ENCODE measurements around the gene CA5B. TPM values are rescaled to one million over a fixed set of nuclear protein-coding genes. Genes with fewer than 3 reads are reported as not detected.

CA5B gene
- total RNA-seq, 1 experiment from 2014 or later = 5.4 TPM

GRCh38 chrX:15761564-15762191, 23.6 kb downstream of the CA5B start:
- Histone ChIP-seq H3K27me3 (ENCODE audit: control insufficient read depth, insufficient read depth, low read length) (no peaks in the 10 kb centered on the region), H3K4me3 (ENCODE audit: insufficient read depth, low read depth, low read length) (no peak overlapping the region), H3K36me3 (replicated peaks; ENCODE audit: control insufficient read depth, insufficient read depth, low read length) (no peaks in the 10 kb centered on the region)
- peak; percentile 77 for DNase-seq

- Histone ChIP-seq H3K36me3 (replicated peaks; ENCODE audit: control insufficient read depth, insufficient read depth, low read length) (no peaks in the 10 kb centered on the region; the same call in 1 of the 2 replicates), H3K27me3 (ENCODE audit: control insufficient read depth, insufficient read depth, low read length) (no peaks in the 10 kb centered on the region), H3K4me3 (ENCODE audit: insufficient read depth, low read depth, low read length) (no peak overlapping the region)
- DNase-seq = peak; percentile 58
Measured at GRCh38 chrX:15769300-15769954, 31.4 kb downstream of the CA5B start.

GRCh38 chrX:15781961-15782699, 44.1 kb downstream of the CA5B start:
- no peak for DNase-seq
- Histone ChIP-seq H3K36me3 (replicated peaks; ENCODE audit: control insufficient read depth, insufficient read depth, low read length) (no peaks in the 10 kb centered on the region; the same call in 1 of the 2 replicates), H3K27me3 (ENCODE audit: control insufficient read depth, insufficient read depth, low read length) (no peaks in the 10 kb centered on the region), H3K4me3 (ENCODE audit: insufficient read depth, low read depth, low read length) (no peak overlapping the region)

- no peaks in the 10 kb centered on the region for H3K27me3 ChIP-seq (ENCODE audit: control insufficient read depth, insufficient read depth, low read length)
- DNase-seq = no peak
- H3K4me3 ChIP-seq (ENCODE audit: insufficient read depth, low read depth, low read length) = no peak overlapping the region
- no peaks in the 10 kb centered on the region; the same call in 1 of the 2 replicates for H3K36me3 ChIP-seq (replicated peaks; ENCODE audit: control insufficient read depth, insufficient read depth, low read length)
Measured at GRCh38 chrX:15785176-15785750, 47.2 kb downstream of the CA5B start.

GRCh38 chrX:15786915-15787314, 48.8 kb downstream of the CA5B start:
- Histone ChIP-seq H3K4me3 (ENCODE audit: insufficient read depth, low read depth, low read length) (no peak overlapping the region), H3K36me3 (replicated peaks; ENCODE audit: control insufficient read depth, insufficient read depth, low read length) (no peaks in the 10 kb centered on the region; the same call in 1 of the 2 replicates), H3K27me3 (ENCODE audit: control insufficient read depth, insufficient read depth, low read length) (no peaks in the 10 kb centered on the region)
- DNase-seq = no peak

GRCh38 chrX:15789979-15790768, 52.1 kb downstream of the CA5B start, which contains the start of gene ZRSR2:
TSS of gene ZRSR2 (plus strand) at chrX:15790484. CDS start at chrX:15790496, 12 bp downstream.
- Histone ChIP-seq H3K4me3 (ENCODE audit: insufficient read depth, low read depth, low read length) (peak within 1 kb of the TSS; percentile 95), H3K36me3 (replicated peaks; ENCODE audit: control insufficient read depth, insufficient read depth, low read length) (peaks cover 2% of the 10 kb centered on the region), H3K27me3 (ENCODE audit: control insufficient read depth, insufficient read depth, low read length) (no peaks in the 10 kb centered on the region)
- peak; percentile 95 for DNase-seq

- Histone ChIP-seq H3K36me3 (replicated peaks; ENCODE audit: control insufficient read depth, insufficient read depth, low read length) (peaks cover 2% of the 10 kb centered on the region), H3K4me3 (ENCODE audit: insufficient read depth, low read depth, low read length) (peak overlapping the region; percentile 95), H3K27me3 (ENCODE audit: control insufficient read depth, insufficient read depth, low read length) (no peaks in the 10 kb centered on the region)
- DNase-seq = no peak
Measured at GRCh38 chrX:15790769-15791290, 52.8 kb downstream of the CA5B start.

GRCh38 chrX:15797707-15798106, 59.6 kb downstream of the CA5B start:
- no peaks in the 10 kb centered on the region for H3K27me3 ChIP-seq (ENCODE audit: control insufficient read depth, insufficient read depth, low read length)
- H3K36me3 ChIP-seq (replicated peaks; ENCODE audit: control insufficient read depth, insufficient read depth, low read length) = peaks cover 2% of the 10 kb centered on the region
- H3K4me3 ChIP-seq (ENCODE audit: insufficient read depth, low read depth, low read length) = no peak overlapping the region
- no peak for DNase-seq

- Histone ChIP-seq H3K27me3 (ENCODE audit: control insufficient read depth, insufficient read depth, low read length) (no peaks in the 10 kb centered on the region), H3K36me3 (replicated peaks; ENCODE audit: control insufficient read depth, insufficient read depth, low read length) (peaks cover 9% of the 10 kb centered on the region; the same call in 1 of the 2 replicates), H3K4me3 (ENCODE audit: insufficient read depth, low read depth, low read length) (no peak overlapping the region)
- DNase-seq = no peak
Measured at GRCh38 chrX:15804563-15804962, 66.5 kb downstream of the CA5B start.

GRCh38 chrX:15808254-15808653, 70.2 kb downstream of the CA5B start:
- peaks cover 17% of the 10 kb centered on the region for H3K36me3 ChIP-seq (replicated peaks; ENCODE audit: control insufficient read depth, insufficient read depth, low read length)

GRCh38 chrX:15812192-15812938, 74.3 kb downstream of the CA5B start:
- Histone ChIP-seq H3K27me3 (ENCODE audit: control insufficient read depth, insufficient read depth, low read length) (no peaks in the 10 kb centered on the region), H3K36me3 (replicated peaks; ENCODE audit: control insufficient read depth, insufficient read depth, low read length) (peaks cover 15% of the 10 kb centered on the region), H3K4me3 (ENCODE audit: insufficient read depth, low read depth, low read length) (no peak overlapping the region)
- no peak for DNase-seq

More at GRCh38 chrX:15808254-15808653, 70.2 kb downstream of the CA5B start:
- Histone ChIP-seq H3K27me3 (ENCODE audit: control insufficient read depth, insufficient read depth, low read length) (no peaks in the 10 kb centered on the region), H3K4me3 (ENCODE audit: insufficient read depth, low read depth, low read length) (no peak overlapping the region)
- DNase-seq = no peak

- DNase-seq = no peak
- peaks cover 16% of the 10 kb centered on the region for H3K36me3 ChIP-seq (replicated peaks; ENCODE audit: control insufficient read depth, insufficient read depth, low read length)
- H3K27me3 ChIP-seq (ENCODE audit: control insufficient read depth, insufficient read depth, low read length) = no peaks in the 10 kb centered on the region
- H3K4me3 ChIP-seq (ENCODE audit: insufficient read depth, low read depth, low read length) = no peak overlapping the region
Measured at GRCh38 chrX:15813416-15813815, 75.3 kb downstream of the CA5B start.

- no peak for DNase-seq
- H3K4me3 ChIP-seq (ENCODE audit: insufficient read depth, low read depth, low read length) = no peak overlapping the region
- peaks cover 9% of the 10 kb centered on the region for H3K36me3 ChIP-seq (replicated peaks; ENCODE audit: control insufficient read depth, insufficient read depth, low read length)
Measured at GRCh38 chrX:15814771-15815365, 76.8 kb downstream of the CA5B start.

More at GRCh38 chrX:15814771-15815365, 76.8 kb downstream of the CA5B start:
- H3K27me3 ChIP-seq (ENCODE audit: control insufficient read depth, insufficient read depth, low read length) = no peaks in the 10 kb centered on the region
